ENCODE results near the gene UNG. TPM values are rescaled to one million over a fixed set of nuclear protein-coding genes. Genes with fewer than 3 reads are reported as not detected.

Gene UNG
- total and polyA plus RNA-seq, 2 donors (not counting 3 experiments of a cell fraction or from before 2014, with no cell fraction given), result 21.5 to 46.7 TPM

DNA sequence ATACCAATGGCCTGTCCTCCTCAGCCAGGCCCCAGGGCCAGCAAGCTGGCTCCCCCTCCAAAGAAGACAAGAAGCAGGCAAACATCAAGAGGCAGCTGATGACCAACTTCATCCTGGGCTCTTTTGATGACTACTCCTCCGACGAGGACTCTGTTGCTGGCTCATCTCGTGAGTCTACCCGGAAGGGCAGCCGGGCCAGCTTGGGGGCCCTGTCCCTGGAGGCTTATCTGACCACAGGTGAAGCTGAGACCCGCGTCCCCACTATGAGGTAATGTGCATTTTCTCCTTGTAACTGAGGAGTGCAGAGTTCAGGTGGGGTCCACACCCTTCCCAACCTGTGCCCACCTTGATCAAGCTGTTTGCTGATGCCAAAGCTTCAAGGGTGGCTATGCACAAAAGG lies 42.4 kb downstream of the UNG start:
- H3K27me3 ChIP-seq (ENCODE audit: control insufficient read depth in 2 of 2, insufficient read depth in 2 of 2, low read length in 2 of 2), result no peaks in the 10 kb centered on the region
- H3K9ac ChIP-seq (replicated peaks; ENCODE audit: extremely low read depth, insufficient read depth, low read length), result no peak overlapping the region
- H2AFZ ChIP-seq (ENCODE audit: low read depth, low read length), result no peak overlapping the region
- no peaks in the 10 kb centered on the region for H3K36me3 ChIP-seq (ENCODE audit: control insufficient read depth in 2 of 2, extremely low read depth in 1 of 2, insufficient read depth in 2 of 2, low read length in 2 of 2)
- H3K79me2 ChIP-seq (ENCODE audit: control insufficient read depth, insufficient read depth, low read length), result no peaks in the 10 kb centered on the region
- no peaks in the 10 kb centered on the region for H3K9me1 ChIP-seq (replicated peaks; ENCODE audit: control insufficient read depth, extremely low read depth, insufficient read depth, low read length)
- CTCF ChIA-PET, result interaction anchor here (1.7 kb wide), 1 partner anchor 28 kb away, joined by 6 read pairs; no protein-coding TSS in a partner anchor
- no peak overlapping the region for H3K4me2 ChIP-seq (ENCODE audit: insufficient read depth, low read length)
- DNase-seq (ENCODE audit: low read depth, low spot score) (no peak), FAIRE-seq (no peak)
- TF ChIP-seq MYC (IDR thresholded peaks at IDR 0.05; ENCODE audit: low read depth, low read length) (no peak), JUN (IDR thresholded peaks at IDR 0.05; ENCODE audit: borderline replicate concordance, insufficient read depth, insufficient read length, low read depth) (no peak), POLR2AphosphoS5 (IDR thresholded peaks at IDR 0.05; ENCODE audit: insufficient read depth, low read depth, low read length) (no peak), POLR2A (IDR thresholded peaks at IDR 0.05; ENCODE audit: low read depth, low read length) (no peak), FOS (IDR thresholded peaks at IDR 0.05; ENCODE audit: borderline replicate concordance, insufficient read depth, low read length) (no peak), MAX (IDR thresholded peaks at IDR 0.05; ENCODE audit: insufficient read depth, insufficient read length) (no peak), GATA2 (IDR thresholded peaks at IDR 0.05; ENCODE audit: insufficient read depth, insufficient read length, low read depth, low read length) (no peak), CTCF (IDR thresholded peaks at IDR 0.05; ENCODE audit: extremely low read depth in 1 of 2, insufficient read depth in 1 of 2, low read depth in 1 of 2, low read length in 2 of 2) (no peak), EZH2 (IDR thresholded peaks at IDR 0.05; ENCODE audit: borderline replicate concordance, low read depth, low read length, severe bottlenecking) (no peak)
- no peaks in the 10 kb centered on the region for H3K4me1 ChIP-seq (ENCODE audit: control insufficient read depth, extremely low read depth, insufficient read depth, low read length)
- dilution Hi-C loops (cut with MboI; ENCODE audit: extremely low pct_ligation_motif_present, low sequenced_read_pairs), result no loop called here
- POLR2A ChIA-PET, result no interaction called here
- H3K9me3 ChIP-seq (replicated peaks; ENCODE audit: control insufficient read depth, insufficient read depth, low read length), result no peaks in the 10 kb centered on the region
- intact Hi-C loops (cut with micrococcal nuclease), result no loop called here
- no peaks in the 10 kb centered on the region for H4K20me1 ChIP-seq (replicated peaks; ENCODE audit: control insufficient read depth, extremely low read depth, insufficient read depth, low read length)
- H3K4me3 ChIP-seq (replicated peaks in 1 of 3; ENCODE audit: insufficient read depth in 1 of 3, low read depth in 1 of 3, low read length in 3 of 3), result no peak overlapping the region
- BruUV-seq (replicated peaks), result no TSS peak
- no peak overlapping the region for H3K27ac ChIP-seq (ENCODE audit: insufficient read depth, low read depth, low read length)

Data from endothelial cell of umbilical vein (primary cell).